VCaP (cell line): ENCODE data around the gene VSTM2B.

Source experiments
- H3K27ac ChIP-seq: fragments of 450-650 bp; 2 replicates; pipeline ENCODE4 v1.5.1; 2017
- TF ChIP-seq, protein P1 (sequence below): fragments of 450-650 bp; conservative IDR thresholded peaks from 2 replicates; pipeline ENCODE4 v1.5.1; 2017; ENCODE audit warnings: mild to moderate bottlenecking, moderate library complexity

Gene VSTM2B

DNA sequence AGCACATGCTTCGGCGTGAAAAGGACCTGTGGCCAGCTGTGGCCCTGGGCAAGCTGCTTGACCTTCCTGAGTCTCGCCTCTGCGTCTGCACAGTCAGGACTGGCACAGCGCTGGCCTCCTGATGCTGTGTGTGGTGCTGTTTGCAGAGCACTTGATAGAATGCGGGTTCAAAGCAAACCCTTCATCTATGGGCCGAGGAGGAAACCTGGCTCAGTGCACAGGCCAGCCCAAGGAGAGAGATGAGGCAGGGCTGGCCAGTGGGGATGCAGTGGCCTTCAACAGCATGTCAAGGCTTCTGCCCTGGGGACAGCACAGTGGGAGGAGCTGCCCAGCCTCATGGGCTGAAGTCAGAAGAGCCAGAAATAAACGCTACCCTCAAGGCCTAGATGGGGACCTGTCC lies 21.3 kb upstream of the VSTM2B start:
- TF ChIP-seq, protein P1, sequence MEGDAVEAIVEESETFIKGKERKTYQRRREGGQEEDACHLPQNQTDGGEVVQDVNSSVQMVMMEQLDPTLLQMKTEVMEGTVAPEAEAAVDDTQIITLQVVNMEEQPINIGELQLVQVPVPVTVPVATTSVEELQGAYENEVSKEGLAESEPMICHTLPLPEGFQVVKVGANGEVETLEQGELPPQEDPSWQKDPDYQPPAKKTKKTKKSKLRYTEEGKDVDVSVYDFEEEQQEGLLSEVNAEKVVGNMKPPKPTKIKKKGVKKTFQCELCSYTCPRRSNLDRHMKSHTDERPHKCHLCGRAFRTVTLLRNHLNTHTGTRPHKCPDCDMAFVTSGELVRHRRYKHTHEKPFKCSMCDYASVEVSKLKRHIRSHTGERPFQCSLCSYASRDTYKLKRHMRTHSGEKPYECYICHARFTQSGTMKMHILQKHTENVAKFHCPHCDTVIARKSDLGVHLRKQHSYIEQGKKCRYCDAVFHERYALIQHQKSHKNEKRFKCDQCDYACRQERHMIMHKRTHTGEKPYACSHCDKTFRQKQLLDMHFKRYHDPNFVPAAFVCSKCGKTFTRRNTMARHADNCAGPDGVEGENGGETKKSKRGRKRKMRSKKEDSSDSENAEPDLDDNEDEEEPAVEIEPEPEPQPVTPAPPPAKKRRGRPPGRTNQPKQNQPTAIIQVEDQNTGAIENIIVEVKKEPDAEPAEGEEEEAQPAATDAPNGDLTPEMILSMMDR, result no peak
- H3K27ac ChIP-seq, result no peak overlapping the region

DNA sequence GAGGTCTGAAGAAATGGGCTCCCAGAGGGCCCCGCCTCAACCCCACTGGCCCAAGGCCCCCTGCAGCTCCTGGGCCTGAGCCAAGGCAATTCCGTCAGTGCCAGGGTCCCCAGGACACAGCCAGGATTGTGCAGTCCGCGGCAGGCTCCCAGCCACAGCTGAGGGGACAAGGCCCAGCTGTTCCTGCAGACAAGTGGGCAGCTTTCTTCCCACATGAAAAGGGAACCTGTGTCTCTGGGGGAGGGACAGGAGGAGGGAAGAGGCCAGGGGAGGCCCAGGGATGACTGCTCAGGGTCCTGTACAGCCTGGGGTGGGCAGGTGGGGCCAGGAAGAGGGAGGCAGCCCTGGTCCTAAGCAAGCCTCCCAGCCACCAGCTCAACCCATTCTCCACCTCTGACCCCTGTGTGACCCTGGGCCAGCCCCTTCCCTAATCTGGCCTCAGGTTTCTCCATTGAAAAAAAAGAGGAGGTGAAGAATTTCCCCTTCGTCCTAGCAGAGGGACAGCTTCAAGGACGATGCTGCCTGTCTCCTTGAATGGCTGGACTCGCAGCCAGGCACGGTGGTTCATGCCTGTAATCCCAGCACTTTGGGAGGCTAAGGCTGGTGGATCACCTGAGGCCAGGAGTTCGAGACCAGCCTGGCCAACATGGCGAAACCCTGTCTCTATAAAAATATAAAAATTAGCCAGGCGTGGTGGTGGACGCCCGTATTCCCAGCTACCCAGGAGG lies 20.5 kb upstream of the VSTM2B start:
- H3K27ac ChIP-seq, result no peak overlapping the region
- TF ChIP-seq, protein P1, result no peak

- no peak overlapping the region for H3K27ac ChIP-seq
- TF ChIP-seq, protein P1, result no peak
Observed at GRCh38 chr19:29506619-29506911, 19.2 kb upstream of the VSTM2B start.

- TF ChIP-seq, protein P1, result no peak
- no peak overlapping the region for H3K27ac ChIP-seq
Observed at GRCh38 chr19:29507081-29507860, 18.5 kb upstream of the VSTM2B start.

DNA sequence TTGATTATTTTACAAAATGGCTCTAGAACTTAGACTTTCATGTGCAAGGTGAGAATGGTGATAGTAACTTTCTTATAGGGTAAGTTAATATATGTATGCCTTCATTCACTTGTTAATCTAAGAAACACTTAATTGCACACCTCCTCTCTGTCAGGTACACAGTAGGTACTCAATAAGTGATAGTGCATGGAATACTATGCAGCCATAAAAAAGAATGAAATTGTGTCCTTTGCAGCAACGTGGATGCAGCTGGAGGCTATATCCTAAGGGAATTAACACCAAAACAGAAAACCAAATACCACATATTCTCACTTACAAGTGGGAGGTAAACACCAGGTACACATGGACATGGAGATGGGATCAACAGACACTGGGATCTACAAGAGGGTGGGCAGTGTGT lies 17.6 kb upstream of the VSTM2B start:
- H3K27ac ChIP-seq, result no peak overlapping the region
- TF ChIP-seq, protein P1, result no peak

DNA sequence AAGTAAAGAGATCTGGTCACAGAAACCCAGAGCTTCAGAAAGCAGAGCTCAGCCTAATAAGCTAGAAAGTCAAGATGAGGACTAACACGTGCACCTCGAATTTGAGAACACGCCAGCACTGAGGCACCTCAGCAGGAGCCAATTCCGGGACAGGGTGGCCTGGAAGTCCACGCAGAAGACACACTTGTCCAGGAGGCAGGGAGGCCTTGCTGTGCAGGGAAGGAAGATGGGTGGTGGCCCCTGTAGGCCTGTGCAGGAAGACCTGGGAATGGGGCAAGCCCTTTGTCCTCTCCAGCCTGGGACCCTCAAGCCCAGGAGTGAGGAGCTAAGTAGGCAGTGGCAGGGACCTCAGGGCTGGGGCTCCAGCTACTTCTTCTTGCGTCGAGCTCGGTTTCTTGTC lies 16.3 kb upstream of the VSTM2B start:
- TF ChIP-seq, protein P1, result no peak
- no peak overlapping the region for H3K27ac ChIP-seq

DNA sequence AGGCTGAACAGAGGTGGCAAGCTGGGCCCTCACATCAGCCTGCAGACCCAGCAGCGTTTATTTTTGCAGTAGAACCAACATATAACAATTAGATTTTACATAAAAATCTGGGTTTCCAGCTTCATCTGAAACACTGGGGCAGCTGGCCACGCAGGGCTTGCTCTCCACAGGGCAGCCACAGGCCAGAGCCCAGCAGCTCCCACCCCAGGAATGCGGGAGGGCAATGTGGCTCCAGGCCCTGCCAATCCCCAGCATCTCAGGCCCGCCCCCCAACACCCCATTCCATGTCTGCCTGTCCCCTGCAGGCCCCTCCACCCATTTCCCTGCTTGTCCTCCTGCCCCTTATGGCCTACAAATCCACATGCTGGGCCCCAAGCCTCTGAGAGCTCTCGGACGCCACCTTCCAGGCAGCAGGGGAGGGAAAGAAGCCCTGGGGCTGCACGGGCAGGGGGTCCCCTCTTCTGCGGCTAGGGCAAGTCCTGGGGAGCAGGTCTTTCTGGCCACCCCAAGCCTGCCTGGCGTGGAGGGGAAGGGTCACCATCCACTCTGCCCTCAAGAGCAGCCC lies 15.0 kb upstream of the VSTM2B start:
- H3K27ac ChIP-seq, result no peak overlapping the region
- TF ChIP-seq, protein P1, result no peak
